Endothelial cell of umbilical vein (primary cell): ENCODE results near the gene ZNF362.

ENCODE experiments used
- CTCF ChIP-seq, 2 donors: IDR thresholded peaks; 1 replicate in 1 of 2; 2 replicates in 1 of 2; pipeline ENCODE4 v1.5.1; 2011; ENCODE audit warnings: low read length in 2 of 2, mild to moderate bottlenecking in 2 of 2, moderate library complexity in 2 of 2, control low read depth in 1 of 2, inconsistent platforms in 1 of 2, low read depth in 1 of 2; ENCODE audit not compliant: insufficient read depth in 1 of 2; ENCODE audit errors: extremely low read depth in 1 of 2
- EZH2 ChIP-seq: IDR thresholded peaks from 2 replicates; pipeline ENCODE4 v1.6.1; 2012; ENCODE audit warnings: borderline replicate concordance, low read depth, mild to moderate bottlenecking, moderate library complexity, low read length, inconsistent platforms; ENCODE audit not compliant: severe bottlenecking
- MAX ChIP-seq: IDR thresholded peaks from 2 replicates; pipeline ENCODE4 v1.6.1; 2011; ENCODE audit not compliant: insufficient read depth, insufficient read length

DNA sequence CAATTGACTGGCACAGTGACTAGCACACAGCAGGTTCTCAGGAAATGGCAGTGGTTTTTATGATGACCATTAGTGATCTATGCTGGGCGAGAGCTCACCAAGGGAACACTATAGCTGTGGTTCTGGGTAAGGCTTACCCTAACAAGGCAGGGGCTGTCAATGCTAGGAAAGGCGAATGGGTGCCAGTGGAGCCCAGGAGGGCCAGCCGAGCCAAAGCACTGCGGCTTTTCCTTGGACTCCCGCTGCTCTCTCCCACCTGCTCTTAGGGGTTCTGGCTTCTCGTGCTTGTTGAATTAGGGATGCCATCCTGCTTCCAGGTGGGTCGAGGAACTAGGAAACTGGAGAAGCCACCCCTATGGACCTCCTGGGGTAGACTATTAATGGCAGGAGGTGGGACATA, 74.6 kb downstream of the ZNF362 start:
- TF ChIP-seq MAX: no peak
- no peak for TF ChIP-seq CTCF (IDR thresholded peaks at IDR 0.05; ENCODE audit: extremely low read depth in 1 of 2, insufficient read depth in 1 of 2, low read depth in 1 of 2, low read length in 2 of 2)
- no peak for TF ChIP-seq EZH2
